Stomach (tissue), 9 donors: ENCODE measurements around the gene SLC35F3. TPM values are rescaled to one million over a fixed set of nuclear protein-coding genes. Genes with fewer than 3 reads are reported as not detected.

Source experiments
- DNase-seq, 2 donors: peaks; one replicate each; pipeline versions ENCODE4 v3.0.0 to v3.0.0-alpha.2; 2013 to 2019
- H3K27ac ChIP-seq, 5 donors: fragments of 200-600 bp in 4 of 5; sonication (generic) in 4 of 5; one replicate each; pipeline ENCODE4 v1.5.1; 2013 to 2019; ENCODE audit warnings: mild to moderate bottlenecking in 1 of 5, moderate library complexity in 1 of 5
- H3K27me3 ChIP-seq, 3 donors: fragments of 200-600 bp; sonication (generic); one replicate each; pipeline ENCODE4 v1.5.1; 2017 to 2019; ENCODE audit warnings: mixed run types in 1 of 3
- H3K36me3 ChIP-seq, 4 donors: fragments of 200-600 bp; sonication (generic); 1 replicate in 3 of 4; 2 replicates in 1 of 4; pipeline ENCODE4 v1.5.1; 2016 to 2019
- H3K4me1 ChIP-seq, 4 donors: fragments of 200-600 bp; sonication (generic); one replicate each; pipeline ENCODE4 v1.5.1; 2016 to 2019
- H3K4me3 ChIP-seq, 4 donors: fragments of 200-600 bp; sonication (generic) in 3 of 4; one replicate each; pipeline ENCODE4 v1.5.1; 2016 to 2019; ENCODE audit warnings: mild to moderate bottlenecking in 1 of 4
- H3K9me3 ChIP-seq, 4 donors: fragments of 200-600 bp; sonication (generic); one replicate each; pipeline ENCODE4 v1.5.1; 2016 to 2019
- CTCF ChIP-seq, 7 experiments: fragments of 450-650 bp in 4 of 7; fragments of 200-600 bp in 3 of 7; sonication (generic) in 3 of 7; IDR thresholded peaks; one replicate each; pipeline ENCODE4 v1.5.1; 2016 to 2019; ENCODE audit warnings: antibody characterized with exemption in 7 of 7, control low read depth in 2 of 7, mild to moderate bottlenecking in 1 of 7
- EP300 ChIP-seq: sonication (generic); formaldehyde crosslinking; IDR thresholded peaks from one replicate; pipeline ENCODE4 v1.6.1; 2017; ENCODE audit warnings: antibody characterized with exemption
- POLR2A ChIP-seq, 4 donors: fragments of 450-650 bp; IDR thresholded peaks; one replicate each; pipeline ENCODE4 v1.6.1; 2016; ENCODE audit warnings: antibody characterized with exemption in 4 of 4, control low read depth in 2 of 4, mild to moderate bottlenecking in 1 of 4, moderate library complexity in 1 of 4
- POLR2AphosphoS5 ChIP-seq, 3 donors: sonication (generic); formaldehyde crosslinking; IDR thresholded peaks; one replicate each; pipeline ENCODE4 v1.6.1; 2016; ENCODE audit warnings: antibody characterized with exemption in 3 of 3
- WGBS, 5 donors: extraction: QIAGEN DNeasy Blood & Tissue Kit in 3 of 5; methylation state at CpG; one replicate each; pipeline versions ENCODE4 v1.1.5 to v1.1.7; 2013 to 2018; 5-methylcytosine and 5-hydroxymethylcytosine counted together
- intact Hi-C: fragments of 100-400 bp; cut with DNase I; formaldehyde crosslinking; loops from one replicate; pipeline ENCODE4 v1.15.1; 2023; ENCODE audit warnings: low total_unique reads
- polyA plus RNA-seq, 3 donors: library from polyadenylated mRNA; stranded (reverse); fragments of 200-250 nt; gene quantifications; one replicate each; pipeline ENCODE4 v1.2.3, GENCODE V29; 2013
- total RNA-seq, 5 donors: library from RNA; depleted of rRNA; stranded (reverse); fragments of >200 nt; gene quantifications; one replicate each; pipeline versions ENCODE4 v1.1.0 to v1.2.3, GENCODE V29; 2014 to 2016
- donor health status: healthy with polysubstance abuse.
- donor health status: Bipolar disorder and iron deficiency.
- donor health status: healthy.

Gene SLC35F3
- total and polyA plus RNA-seq, 8 donors: under 0.01 to 1.5 (median 0.59) TPM; not detected in 2

- no peak overlapping the region for H3K4me3 ChIP-seq
- no peaks in the 10 kb centered on the region for H3K4me1 ChIP-seq
- no peaks in the 10 kb centered on the region for H3K9me3 ChIP-seq
- no peaks in the 10 kb centered on the region for H3K36me3 ChIP-seq
- intact Hi-C loops: no loop called here
- no peak for TF ChIP-seq CTCF (IDR thresholded peaks at IDR 0.05)
- WGBS, 5 donors: 77 to 89% (median 81%) methylated on average over 7 of the region's 7 CpGs
- H3K27me3 ChIP-seq: peaks cover 0 to 5% (median 0%) of the 10 kb centered on the region in 3 donors
- H3K27ac ChIP-seq: no peak overlapping the region
- no peak for DNase-seq
Measured at GRCh38 chr1:233983811-233984210, 79.3 kb downstream of the SLC35F3 start.

GRCh38 chr1:233988963-233989696 is 84.7 kb downstream of the SLC35F3 start:
- H3K36me3 ChIP-seq: no peaks in the 10 kb centered on the region
- H3K27me3 ChIP-seq: peaks cover 0 to 5% (median 0%) of the 10 kb centered on the region in 3 donors
- 38 to 56% (median 48%) methylated on average over 2 of the region's 2 CpGs for WGBS, 5 donors
- no peak overlapping the region for H3K27ac ChIP-seq
- no peak for TF ChIP-seq POLR2A (IDR thresholded peaks at IDR 0.05)
- no peaks in the 10 kb centered on the region for H3K4me1 ChIP-seq
- no peak for DNase-seq
- H3K4me3 ChIP-seq: no peak overlapping the region
- intact Hi-C loops: no loop called here
- H3K9me3 ChIP-seq: no peaks in the 10 kb centered on the region

- no peak overlapping the region for H3K4me3 ChIP-seq
- TF ChIP-seq CTCF (IDR thresholded peaks at IDR 0.05): no peak
- no peak for TF ChIP-seq POLR2A (IDR thresholded peaks at IDR 0.05)
- no peak overlapping the region for H3K27ac ChIP-seq
- intact Hi-C loops: no loop called here
- 45 to 93% (median 71%) methylated on average over 2 of the region's 2 CpGs for WGBS, 5 donors
- H3K36me3 ChIP-seq: no peaks in the 10 kb centered on the region
- peaks cover 0 to 5% (median 0%) of the 10 kb centered on the region in 3 donors for H3K27me3 ChIP-seq
- no peaks in the 10 kb centered on the region for H3K4me1 ChIP-seq
- DNase-seq: no peak
- H3K9me3 ChIP-seq: no peaks in the 10 kb centered on the region
Measured at GRCh38 chr1:233990486-233990885, 86.0 kb downstream of the SLC35F3 start.

DNA sequence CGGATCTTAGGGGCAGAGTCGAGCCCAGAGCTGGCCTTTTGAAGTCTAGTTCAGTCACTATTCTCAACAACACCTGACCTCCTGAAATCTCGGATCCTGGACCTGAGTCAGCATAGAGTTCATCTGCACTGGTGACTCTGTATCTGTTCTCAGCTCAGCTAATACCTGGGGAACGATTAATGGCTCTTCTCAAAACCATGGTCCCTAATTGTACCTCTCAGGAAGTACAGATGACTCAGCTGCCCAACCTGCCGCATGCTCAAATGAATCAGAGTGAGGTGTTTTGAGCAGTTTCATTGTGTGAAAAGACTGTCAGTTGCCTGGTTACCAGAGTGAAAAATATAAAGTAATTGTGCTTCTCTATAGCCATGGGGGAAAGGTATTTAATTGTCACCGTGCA is 89.2 kb downstream of the SLC35F3 start:
- 34 to 56% (median 37%) methylated on average over 6 of the region's 6 CpGs for WGBS, 5 donors
- Histone ChIP-seq H3K4me1 (no peaks in the 10 kb centered on the region), H3K9me3 (no peaks in the 10 kb centered on the region), H3K27ac (no peak overlapping the region), H3K27me3 (peaks cover 0 to under 1% (median 0%) of the 10 kb centered on the region in 3 donors), H3K4me3 (no peak overlapping the region), H3K36me3 (no peaks in the 10 kb centered on the region)
- peak in 1 of 2 donors; percentile 47 for DNase-seq
- TF ChIP-seq POLR2AphosphoS5 (IDR thresholded peaks at IDR 0.05): no peak
- no peak for TF ChIP-seq CTCF (IDR thresholded peaks at IDR 0.05)
- no peak for TF ChIP-seq EP300
- no peak for TF ChIP-seq POLR2A (IDR thresholded peaks at IDR 0.05)
- intact Hi-C loops: no loop called here

- H3K4me3 ChIP-seq: no peak overlapping the region
- no peak overlapping the region for H3K27ac ChIP-seq
- no peaks in the 10 kb centered on the region for H3K9me3 ChIP-seq
- intact Hi-C loops: no loop called here
- DNase-seq: no peak
- no peaks in the 10 kb centered on the region for H3K4me1 ChIP-seq
- H3K27me3 ChIP-seq: no peaks in the 10 kb centered on the region
- no peak for TF ChIP-seq CTCF (IDR thresholded peaks at IDR 0.05)
- no peak for TF ChIP-seq POLR2A (IDR thresholded peaks at IDR 0.05)
- no peak for TF ChIP-seq POLR2AphosphoS5 (IDR thresholded peaks at IDR 0.05)
- TF ChIP-seq EP300: no peak
- no peaks in the 10 kb centered on the region for H3K36me3 ChIP-seq
- WGBS, 5 donors: 58 to 69% (median 62%) methylated on average over 3 of the region's 3 CpGs
Measured at GRCh38 chr1:233994112-233994511, 89.6 kb downstream of the SLC35F3 start.
